Measurements from ENCODE around the gene CBFA2T2.

The CBFA2T2 gene

GRCh38 chr20:33656010-33656782 lies 166.3 kb downstream of the CBFA2T2 start:
- DNase-seq, result peak in 1 of 2 experiments; percentile 15

GRCh38 chr20:33656783-33657703 lies 167.1 kb downstream of the CBFA2T2 start:
- no peak for DNase-seq

- no peak for DNase-seq
Measured at GRCh38 chr20:33657704-33658095, 167.8 kb downstream of the CBFA2T2 start.

- no peak for DNase-seq
Measured at GRCh38 chr20:33658510-33658909, 168.6 kb downstream of the CBFA2T2 start.

- DNase-seq, result no peak
Measured at GRCh38 chr20:33658929-33659328, 169.0 kb downstream of the CBFA2T2 start.

GRCh38 chr20:33659341-33660034 lies 169.6 kb downstream of the CBFA2T2 start:
- no peak for DNase-seq

- no peak for DNase-seq
Measured at GRCh38 chr20:33660035-33660684, 170.3 kb downstream of the CBFA2T2 start.

GRCh38 chr20:33660685-33661058 lies 170.8 kb downstream of the CBFA2T2 start:
- no peak for DNase-seq

GRCh38 chr20:33662172-33662571 lies 172.3 kb downstream of the CBFA2T2 start, which contains the start of gene C20orf144:
TSS of gene C20orf144 (plus strand) at chr20:33662327. CDS start at chr20:33662346, 19 bp downstream.
- no peak for DNase-seq

- DNase-seq, result peak; percentile 87 to 90
Measured at GRCh38 chr20:33663161-33664084, 173.5 kb downstream of the CBFA2T2 start.

GRCh38 chr20:33664085-33664761 lies 174.3 kb downstream of the CBFA2T2 start:
- peak in 1 of 2 experiments; percentile 38 for DNase-seq

- no peak for DNase-seq
Measured at GRCh38 chr20:33664762-33665144, 174.9 kb downstream of the CBFA2T2 start.

GRCh38 chr20:33666293-33667244 lies 176.7 kb downstream of the CBFA2T2 start, which contains the start of gene ACTL10:
TSS of gene ACTL10 (plus strand) at chr20:33666943. CDS start at chr20:33667498, 555 bp downstream.
- DNase-seq, result peak; percentile 94 to 95

- peak; percentile 70 to 78 for DNase-seq
Measured at GRCh38 chr20:33667245-33667675, 177.4 kb downstream of the CBFA2T2 start.

- DNase-seq, result peak; percentile 87 to 91
Measured at GRCh38 chr20:33667676-33668465, 178.0 kb downstream of the CBFA2T2 start.

GRCh38 chr20:33668466-33669155 lies 178.7 kb downstream of the CBFA2T2 start:
- no peak for DNase-seq

- DNase-seq, result no peak
Measured at GRCh38 chr20:33669224-33669623, 179.3 kb downstream of the CBFA2T2 start.
